GM12874 (cell line): Measurements from ENCODE around the gene ENO2.

Experiments used
- CTCF ChIP-seq: IDR thresholded peaks from 2 replicates; pipeline ENCODE4 v1.5.1; 2011; ENCODE audit warnings: low read depth, mild to moderate bottlenecking, control low read depth, low read length, moderate library complexity; ENCODE audit not compliant: insufficient read depth

Gene ENO2

GRCh38 chr12:6871052-6871957, 43.1 kb upstream of the ENO2 start:
- TF ChIP-seq CTCF, result no peak

GRCh38 chr12:6872073-6873048, 42.0 kb upstream of the ENO2 start:
- peak; percentile 99 for TF ChIP-seq CTCF

GRCh38 chr12:6873094-6874014, 41.0 kb upstream of the ENO2 start, which contains the start of gene SPSB2:
TSS of gene SPSB2 (minus strand) at chr12:6873303. CDS start at chr12:6872901, 402 bp downstream.
- TF ChIP-seq CTCF, result no peak

- no peak for TF ChIP-seq CTCF
Measured at GRCh38 chr12:6883252-6883651, 31.1 kb upstream of the ENO2 start.

GRCh38 chr12:6883683-6884082, 30.7 kb upstream of the ENO2 start:
- no peak for TF ChIP-seq CTCF

- TF ChIP-seq CTCF, result no peak
Measured at GRCh38 chr12:6884539-6884938, 29.8 kb upstream of the ENO2 start.
